A549 (cell line): ENCODE data around the gene ITPRIPL2. TPM values are rescaled to one million over a fixed set of nuclear protein-coding genes. Genes with fewer than 3 reads are reported as not detected.
A peak's percentile ranks its signal among the peaks of the same experiment; 100 is the strongest.

Experiments used
- ATAC-seq, 2 experiments: fragments of 200-7000 bp in 1 of 2; fragments of >200 bp in 1 of 2; cut with Nextera tagmentation in 1 of 2; cut with Tn5 transposase in 1 of 2; 3 replicates each; pipeline versions ENCODE4 v1.8.0 to v1.9.1; 2018 to 2020; ENCODE audit warnings: mild to moderate bottlenecking in 1 of 2, moderate library complexity in 1 of 2
- CTCF ChIA-PET: fragments of 300-600 bp; sonication (Branson Sonifier 250); formaldehyde crosslinking; extraction: SDS; loops from one replicate; lab custom pipeline; 2021; ENCODE audit warnings: antibody characterized with exemption, inconsistent platforms; lab: Yijun Ruan, JAX
- POLR2A ChIA-PET: fragments of 350-600 bp; formaldehyde crosslinking; extraction: SDS; loops from one replicate; lab custom pipeline; 2021; ENCODE audit warnings: antibody characterized with exemption, inconsistent platforms; lab: Yijun Ruan, JAX
- DNase-seq, 2 experiments: peaks; one replicate each; pipeline versions ENCODE4 v3.0.0 to v3.0.0-alpha.2; 2011 to 2016; ENCODE audit warnings: low read depth in 1 of 2, low spot score in 1 of 2
- FAIRE-seq: peaks from 2 replicates; lab custom pipeline; 2011; peaks lifted over from hg19 to GRCh38; lab: Jason Lieb, UNC
- H3K27ac ChIP-seq, 2 experiments: fragments of >200 bp; sonication (Bioruptor Twin); formaldehyde crosslinking; 3 replicates each; pipeline ENCODE4 v1.5.1; 2016 to 2017
- H3K4me1 ChIP-seq: fragments of >200 bp; sonication (Bioruptor Twin); formaldehyde crosslinking; 3 replicates; pipeline ENCODE4 v1.6.1; 2016
- H3K4me2 ChIP-seq: fragments of >200 bp; sonication (Bioruptor Twin); formaldehyde crosslinking; 3 replicates; pipeline ENCODE4 v1.6.1; 2016
- H3K4me3 ChIP-seq: fragments of >200 bp; sonication (Bioruptor Twin); formaldehyde crosslinking; 3 replicates; pipeline ENCODE4 v1.5.1; 2016
- H3K9me3 ChIP-seq: fragments of >200 bp; sonication (Bioruptor Twin); formaldehyde crosslinking; 3 replicates; pipeline ENCODE4 v1.6.1; 2016
- BHLHE40 ChIP-seq: IDR thresholded peaks from 2 replicates; pipeline ENCODE4 v1.6.1; 2012; ENCODE audit warnings: low read depth, low read length, inconsistent platforms
- CEBPB ChIP-seq, 2 experiments: fragments of >200 bp in 1 of 2; sonication (Bioruptor Twin) in 1 of 2; formaldehyde crosslinking in 1 of 2; IDR thresholded peaks; 2 replicates each; pipeline ENCODE4 v1.6.1; 2012 to 2016
- EHMT2 ChIP-seq: fragments of 200-600 bp; sonication (generic); IDR thresholded peaks from 2 replicates; pipeline ENCODE4 v1.6.1; 2016; ENCODE audit warnings: antibody characterized with exemption, low read depth, mild to moderate bottlenecking, moderate library complexity
- EP300 ChIP-seq, 2 experiments: fragments of >200 bp; sonication (Bioruptor Twin); formaldehyde crosslinking; IDR thresholded peaks; 2 replicates in 1 of 2; 3 replicates in 1 of 2; pipeline ENCODE4 v1.6.1; 2016 to 2017
- FOSB ChIP-seq: fragments of 250-450 bp; sonication (Bioruptor Pico); IDR thresholded peaks from 2 replicates; pipeline ENCODE4 v1.5.0; 2020; ENCODE audit warnings: mild to moderate bottlenecking, moderate library complexity
- FOXS1 ChIP-seq: fragments of 250-450 bp; sonication (Bioruptor Pico); IDR thresholded peaks from 2 replicates; pipeline ENCODE4 v1.5.0; 2020; ENCODE audit warnings: mild to moderate bottlenecking, moderate library complexity
- GATA3 ChIP-seq: IDR thresholded peaks from 2 replicates; pipeline ENCODE4 v1.6.1; 2012; ENCODE audit warnings: borderline replicate concordance
- HEYL ChIP-seq: fragments of 250-450 bp; sonication (Bioruptor Pico); IDR thresholded peaks from 2 replicates; pipeline ENCODE4 v1.8.0; 2021; ENCODE audit warnings: mild to moderate bottlenecking, moderate library complexity
- JUN ChIP-seq, 2 experiments: fragments of >200 bp; sonication (Bioruptor Twin); formaldehyde crosslinking; IDR thresholded peaks; 2 replicates in 1 of 2; 3 replicates in 1 of 2; pipeline ENCODE4 v1.6.1; 2016 to 2017
- KDM1A ChIP-seq: fragments of 200-600 bp; sonication (generic); IDR thresholded peaks from 2 replicates; pipeline ENCODE4 v1.6.1; 2016; ENCODE audit warnings: low read depth, mild to moderate bottlenecking
- KDM5A ChIP-seq: fragments of 200-600 bp; sonication (generic); IDR thresholded peaks from 2 replicates; pipeline ENCODE4 v1.6.1; 2016; ENCODE audit warnings: antibody characterized with exemption, mild to moderate bottlenecking
- PHF8 ChIP-seq: fragments of 200-600 bp; sonication (generic); IDR thresholded peaks from 2 replicates; pipeline ENCODE4 v1.6.1; 2016; ENCODE audit warnings: low read depth, mild to moderate bottlenecking, antibody characterized with exemption, moderate library complexity, borderline replicate concordance
- RNF2 ChIP-seq: fragments of 200-600 bp; sonication (generic); IDR thresholded peaks from 2 replicates; pipeline ENCODE4 v1.6.1; 2016; ENCODE audit warnings: low read depth, mild to moderate bottlenecking, antibody characterized with exemption, moderate library complexity, borderline replicate concordance
- WGBS: methylation state at CpG from one replicate; pipeline ENCODE4 v1.1.6; 2017; ENCODE audit errors: missing lambda C conversion rate; 5-methylcytosine and 5-hydroxymethylcytosine counted together
- polyA plus RNA-seq, 4 experiments: library from polyadenylated mRNA; depleted of rRNA in 3 of 4; stranded (reverse); fragments of >200 nt; fragmentation: RNase III in 1 of 4; extraction: RNeasy Plus Mini Kit Qiagen cat#74134 plus additional on column Dnase treatment in 1 of 4; gene quantifications; 2 replicates in 3 of 4; 3 replicates in 1 of 4; pipeline ENCODE4 v1.2.3, GENCODE V29; 2011 to 2017
- TF ChIP-seq, protein P1 (sequence below): fragments of 150-350 bp; IDR thresholded peaks from 2 replicates; pipeline ENCODE4 v1.6.1; 2014; ENCODE audit warnings: low read depth, mild to moderate bottlenecking, low read length
- TF ChIP-seq, protein P2 (sequence below): fragments of >200 bp; sonication (Bioruptor Twin); formaldehyde crosslinking; IDR thresholded peaks from 3 replicates; pipeline ENCODE4 v1.5.1; 2016
- TF ChIP-seq, protein P3 (sequence below): fragments of 200-600 bp; sonication (generic); IDR thresholded peaks from 2 replicates; pipeline ENCODE4 v1.6.1; 2016; ENCODE audit warnings: antibody characterized with exemption, mild to moderate bottlenecking, moderate library complexity
- TF ChIP-seq, protein P4 (sequence below): fragments of >200 bp; sonication (Bioruptor Twin); formaldehyde crosslinking; IDR thresholded peaks from 3 replicates; pipeline ENCODE4 v1.6.1; 2016
- TF ChIP-seq, protein P5 (sequence below): fragments of 250-450 bp; sonication (Bioruptor Pico); IDR thresholded peaks from 2 replicates; pipeline ENCODE4 v1.5.0; 2020; ENCODE audit warnings: low read depth, mild to moderate bottlenecking, moderate library complexity
- TF ChIP-seq, protein P6 (sequence below): fragments of 250-450 bp; sonication (Bioruptor Pico); IDR thresholded peaks from 2 replicates; pipeline ENCODE4 v1.5.0; 2021; ENCODE audit warnings: mild to moderate bottlenecking, moderate library complexity, borderline replicate concordance

Gene ITPRIPL2
- polyA plus RNA-seq, 2 of the 4 experiments (the other 2 are of a cell fraction), result 15.5 to 17.5 TPM

DNA sequence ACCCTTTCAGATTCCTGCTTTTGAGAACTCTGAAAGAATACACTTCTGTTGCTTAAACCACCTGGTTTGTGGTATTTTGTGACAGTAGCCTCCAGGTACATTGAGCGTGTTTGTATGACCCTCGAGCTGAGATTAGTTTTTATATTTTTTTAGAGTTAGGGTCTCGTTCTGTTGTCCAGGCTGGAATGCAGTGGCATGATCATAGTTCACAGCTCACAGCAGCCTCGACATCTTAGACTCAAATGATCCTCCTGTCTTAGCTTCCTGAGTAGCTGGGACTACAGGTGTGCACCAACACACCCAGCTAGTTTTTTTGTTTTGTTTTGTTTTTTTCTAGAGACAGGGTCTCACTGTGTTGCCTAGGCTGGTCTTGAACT lies 4.5 kb upstream of the ITPRIPL2 start (continued):
- TF ChIP-seq CEBPB (IDR thresholded peaks at IDR 0.05), result no peak
- no peak for TF ChIP-seq FOXS1 (CRISPR knock-in tag)
- no peak for TF ChIP-seq PHF8
- TF ChIP-seq, protein P1, sequence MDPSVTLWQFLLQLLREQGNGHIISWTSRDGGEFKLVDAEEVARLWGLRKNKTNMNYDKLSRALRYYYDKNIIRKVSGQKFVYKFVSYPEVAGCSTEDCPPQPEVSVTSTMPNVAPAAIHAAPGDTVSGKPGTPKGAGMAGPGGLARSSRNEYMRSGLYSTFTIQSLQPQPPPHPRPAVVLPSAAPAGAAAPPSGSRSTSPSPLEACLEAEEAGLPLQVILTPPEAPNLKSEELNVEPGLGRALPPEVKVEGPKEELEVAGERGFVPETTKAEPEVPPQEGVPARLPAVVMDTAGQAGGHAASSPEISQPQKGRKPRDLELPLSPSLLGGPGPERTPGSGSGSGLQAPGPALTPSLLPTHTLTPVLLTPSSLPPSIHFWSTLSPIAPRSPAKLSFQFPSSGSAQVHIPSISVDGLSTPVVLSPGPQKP, result no peak
- no peak for TF ChIP-seq EHMT2
- TF ChIP-seq RNF2, result no peak
- TF ChIP-seq, protein P2, sequence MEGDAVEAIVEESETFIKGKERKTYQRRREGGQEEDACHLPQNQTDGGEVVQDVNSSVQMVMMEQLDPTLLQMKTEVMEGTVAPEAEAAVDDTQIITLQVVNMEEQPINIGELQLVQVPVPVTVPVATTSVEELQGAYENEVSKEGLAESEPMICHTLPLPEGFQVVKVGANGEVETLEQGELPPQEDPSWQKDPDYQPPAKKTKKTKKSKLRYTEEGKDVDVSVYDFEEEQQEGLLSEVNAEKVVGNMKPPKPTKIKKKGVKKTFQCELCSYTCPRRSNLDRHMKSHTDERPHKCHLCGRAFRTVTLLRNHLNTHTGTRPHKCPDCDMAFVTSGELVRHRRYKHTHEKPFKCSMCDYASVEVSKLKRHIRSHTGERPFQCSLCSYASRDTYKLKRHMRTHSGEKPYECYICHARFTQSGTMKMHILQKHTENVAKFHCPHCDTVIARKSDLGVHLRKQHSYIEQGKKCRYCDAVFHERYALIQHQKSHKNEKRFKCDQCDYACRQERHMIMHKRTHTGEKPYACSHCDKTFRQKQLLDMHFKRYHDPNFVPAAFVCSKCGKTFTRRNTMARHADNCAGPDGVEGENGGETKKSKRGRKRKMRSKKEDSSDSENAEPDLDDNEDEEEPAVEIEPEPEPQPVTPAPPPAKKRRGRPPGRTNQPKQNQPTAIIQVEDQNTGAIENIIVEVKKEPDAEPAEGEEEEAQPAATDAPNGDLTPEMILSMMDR, result no peak
- TF ChIP-seq, all 56 proteins: peak for 0

DNA sequence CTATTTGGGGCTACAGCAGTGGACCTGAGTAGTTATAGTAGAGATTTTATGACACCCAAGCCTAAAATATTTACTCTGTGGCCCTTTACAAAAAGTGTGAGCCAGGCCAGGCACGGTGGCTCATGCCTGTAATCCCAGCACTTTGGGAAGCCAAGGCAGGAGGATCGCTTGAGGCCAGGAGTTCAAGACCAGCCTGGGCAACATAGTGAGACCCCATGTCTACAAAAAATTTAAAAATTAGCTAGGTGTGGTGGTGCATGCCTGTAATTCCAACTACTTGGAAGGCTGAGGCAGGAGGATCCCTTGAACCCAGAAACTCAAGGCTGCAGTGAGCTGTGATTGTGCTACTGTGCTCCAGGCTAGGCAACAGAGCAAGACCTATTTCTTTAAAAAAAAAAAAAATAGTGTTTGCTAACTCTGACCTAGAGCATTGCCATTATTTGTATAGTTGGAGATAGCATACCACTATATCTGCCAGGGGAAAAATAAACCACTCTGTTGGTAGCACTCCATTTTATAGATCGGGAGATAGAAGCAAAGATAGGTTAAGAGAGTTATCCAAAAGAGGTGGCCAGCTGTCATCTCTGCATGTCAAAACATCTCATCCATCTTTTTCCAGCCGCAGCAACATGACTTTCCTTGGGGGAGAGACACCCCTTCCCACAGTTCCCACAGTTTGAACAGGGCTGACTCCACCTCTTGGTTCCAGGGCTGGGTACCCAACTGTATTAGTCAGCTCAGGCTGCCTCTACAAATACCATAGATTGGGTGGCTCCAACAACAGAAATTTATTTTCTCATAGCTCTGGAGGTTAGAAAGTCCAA lies 3.0 kb upstream of the ITPRIPL2 start:
- 60% methylated on average over 4 of the region's 4 CpGs for WGBS
- H3K27ac ChIP-seq, result peak overlapping the region in 1 of 2 experiments; percentile 61; a peak in 4 of 6 replicates
- DNase-seq, result peak in 1 of 2 experiments; percentile 38
- H3K4me2 ChIP-seq, result peak overlapping the region; percentile 52
- CTCF ChIA-PET, result interaction anchor here (1.2 to 12.5 kb wide), 2 partner anchors 14 to 24 kb away, joined by 4 to 114 read pairs; no protein-coding TSS in a partner anchor
- no peaks in the 10 kb centered on the region for H3K9me3 ChIP-seq
- TF ChIP-seq FOSB (CRISPR knock-in tag) (no peak), GATA3 (peak; percentile 43; the same call in 1 of the 2 replicates), JUN (IDR thresholded peaks at IDR 0.05) (no peak), HEYL (CRISPR knock-in tag) (no peak)
- TF ChIP-seq, protein P3, sequence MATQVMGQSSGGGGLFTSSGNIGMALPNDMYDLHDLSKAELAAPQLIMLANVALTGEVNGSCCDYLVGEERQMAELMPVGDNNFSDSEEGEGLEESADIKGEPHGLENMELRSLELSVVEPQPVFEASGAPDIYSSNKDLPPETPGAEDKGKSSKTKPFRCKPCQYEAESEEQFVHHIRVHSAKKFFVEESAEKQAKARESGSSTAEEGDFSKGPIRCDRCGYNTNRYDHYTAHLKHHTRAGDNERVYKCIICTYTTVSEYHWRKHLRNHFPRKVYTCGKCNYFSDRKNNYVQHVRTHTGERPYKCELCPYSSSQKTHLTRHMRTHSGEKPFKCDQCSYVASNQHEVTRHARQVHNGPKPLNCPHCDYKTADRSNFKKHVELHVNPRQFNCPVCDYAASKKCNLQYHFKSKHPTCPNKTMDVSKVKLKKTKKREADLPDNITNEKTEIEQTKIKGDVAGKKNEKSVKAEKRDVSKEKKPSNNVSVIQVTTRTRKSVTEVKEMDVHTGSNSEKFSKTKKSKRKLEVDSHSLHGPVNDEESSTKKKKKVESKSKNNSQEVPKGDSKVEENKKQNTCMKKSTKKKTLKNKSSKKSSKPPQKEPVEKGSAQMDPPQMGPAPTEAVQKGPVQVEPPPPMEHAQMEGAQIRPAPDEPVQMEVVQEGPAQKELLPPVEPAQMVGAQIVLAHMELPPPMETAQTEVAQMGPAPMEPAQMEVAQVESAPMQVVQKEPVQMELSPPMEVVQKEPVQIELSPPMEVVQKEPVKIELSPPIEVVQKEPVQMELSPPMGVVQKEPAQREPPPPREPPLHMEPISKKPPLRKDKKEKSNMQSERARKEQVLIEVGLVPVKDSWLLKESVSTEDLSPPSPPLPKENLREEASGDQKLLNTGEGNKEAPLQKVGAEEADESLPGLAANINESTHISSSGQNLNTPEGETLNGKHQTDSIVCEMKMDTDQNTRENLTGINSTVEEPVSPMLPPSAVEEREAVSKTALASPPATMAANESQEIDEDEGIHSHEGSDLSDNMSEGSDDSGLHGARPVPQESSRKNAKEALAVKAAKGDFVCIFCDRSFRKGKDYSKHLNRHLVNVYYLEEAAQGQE, result no peak
- TF ChIP-seq, all 56 proteins: peak for 1
- ATAC-seq (no peak), FAIRE-seq (no peak)
- POLR2A ChIA-PET, result no interaction called here
- Histone ChIP-seq H3K4me3 (no peak overlapping the region), H3K4me1 (peaks cover 59% of the 10 kb centered on the region)

DNA sequence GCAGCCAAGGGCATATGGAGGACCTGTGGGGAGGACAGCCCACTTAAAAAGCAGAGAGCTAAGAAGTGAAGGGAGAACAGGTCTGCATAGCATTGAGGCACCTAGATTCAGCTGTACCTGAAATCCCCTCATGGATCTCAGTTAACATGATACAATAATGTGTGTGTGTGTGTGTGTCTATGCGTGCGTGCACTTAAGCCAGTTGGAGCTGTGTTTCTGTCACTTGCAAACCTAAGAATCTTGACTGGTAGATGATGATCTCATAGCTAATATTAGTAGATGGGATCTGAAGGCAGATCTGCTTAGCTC lies 1.7 kb upstream of the ITPRIPL2 start:
- ATAC-seq (no peak), FAIRE-seq (no peak), DNase-seq (no peak)
- H3K27ac ChIP-seq, result peak overlapping the region in 1 of 2 experiments; percentile 96; a peak in 4 of 6 replicates
- WGBS, result 98% methylated on average over 2 of the region's 2 CpGs
- H3K4me2 ChIP-seq, result peak overlapping the region; percentile 85; the same call in 2 of the 3 replicates
- no peaks in the 10 kb centered on the region for H3K9me3 ChIP-seq
- peaks cover 70% of the 10 kb centered on the region for H3K4me1 ChIP-seq
- ChIA-PET CTCF (interaction anchor here (0.6 to 12.5 kb wide), 7 partner anchors 14 to 391 kb away, joined by 3 to 114 read pairs (median 3); no protein-coding TSS in a partner anchor), POLR2A (interaction anchor here (0.6 to 1.6 kb wide), 4 partner anchors 12 to 26 kb away, joined by 3 to 4 read pairs (median 4); no protein-coding TSS in a partner anchor)
- no peak overlapping the region for H3K4me3 ChIP-seq
- TF ChIP-seq, protein P4, sequence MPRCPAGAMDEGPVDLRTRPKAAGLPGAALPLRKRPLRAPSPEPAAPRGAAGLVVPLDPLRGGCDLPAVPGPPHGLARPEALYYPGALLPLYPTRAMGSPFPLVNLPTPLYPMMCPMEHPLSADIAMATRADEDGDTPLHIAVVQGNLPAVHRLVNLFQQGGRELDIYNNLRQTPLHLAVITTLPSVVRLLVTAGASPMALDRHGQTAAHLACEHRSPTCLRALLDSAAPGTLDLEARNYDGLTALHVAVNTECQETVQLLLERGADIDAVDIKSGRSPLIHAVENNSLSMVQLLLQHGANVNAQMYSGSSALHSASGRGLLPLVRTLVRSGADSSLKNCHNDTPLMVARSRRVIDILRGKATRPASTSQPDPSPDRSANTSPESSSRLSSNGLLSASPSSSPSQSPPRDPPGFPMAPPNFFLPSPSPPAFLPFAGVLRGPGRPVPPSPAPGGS, result no peak
- no peak for TF ChIP-seq BHLHE40
- no peak for TF ChIP-seq KDM1A
- no peak for TF ChIP-seq KDM5A
- TF ChIP-seq EHMT2, result no peak
- TF ChIP-seq EP300 (IDR thresholded peaks at IDR 0.05), result no peak
- TF ChIP-seq, protein P5, sequence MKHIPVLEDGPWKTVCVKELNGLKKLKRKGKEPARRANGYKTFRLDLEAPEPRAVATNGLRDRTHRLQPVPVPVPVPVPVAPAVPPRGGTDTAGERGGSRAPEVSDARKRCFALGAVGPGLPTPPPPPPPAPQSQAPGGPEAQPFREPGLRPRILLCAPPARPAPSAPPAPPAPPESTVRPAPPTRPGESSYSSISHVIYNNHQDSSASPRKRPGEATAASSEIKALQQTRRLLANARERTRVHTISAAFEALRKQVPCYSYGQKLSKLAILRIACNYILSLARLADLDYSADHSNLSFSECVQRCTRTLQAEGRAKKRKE (CRISPR knock-in tag), result no peak
- TF ChIP-seq, protein P2, result no peak
- TF ChIP-seq, protein P6, sequence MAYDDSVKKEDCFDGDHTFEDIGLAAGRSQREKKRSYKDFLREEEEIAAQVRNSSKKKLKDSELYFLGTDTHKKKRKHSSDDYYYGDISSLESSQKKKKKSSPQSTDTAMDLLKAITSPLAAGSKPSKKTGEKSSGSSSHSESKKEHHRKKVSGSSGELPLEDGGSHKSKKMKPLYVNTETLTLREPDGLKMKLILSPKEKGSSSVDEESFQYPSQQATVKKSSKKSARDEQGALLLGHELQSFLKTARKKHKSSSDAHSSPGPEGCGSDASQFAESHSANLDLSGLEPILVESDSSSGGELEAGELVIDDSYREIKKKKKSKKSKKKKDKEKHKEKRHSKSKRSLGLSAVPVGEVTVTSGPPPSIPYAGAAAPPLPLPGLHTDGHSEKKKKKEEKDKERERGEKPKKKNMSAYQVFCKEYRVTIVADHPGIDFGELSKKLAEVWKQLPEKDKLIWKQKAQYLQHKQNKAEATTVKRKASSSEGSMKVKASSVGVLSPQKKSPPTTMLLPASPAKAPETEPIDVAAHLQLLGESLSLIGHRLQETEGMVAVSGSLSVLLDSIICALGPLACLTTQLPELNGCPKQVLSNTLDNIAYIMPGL, result no peak
